Measurements from ENCODE around the gene F11R.
"Not testable (repeated sequence)": the region's sequence is repeated elsewhere in the genome, so short reads cannot be mapped to it uniquely, and the experiment has no call there.

The F11R gene

DNA sequence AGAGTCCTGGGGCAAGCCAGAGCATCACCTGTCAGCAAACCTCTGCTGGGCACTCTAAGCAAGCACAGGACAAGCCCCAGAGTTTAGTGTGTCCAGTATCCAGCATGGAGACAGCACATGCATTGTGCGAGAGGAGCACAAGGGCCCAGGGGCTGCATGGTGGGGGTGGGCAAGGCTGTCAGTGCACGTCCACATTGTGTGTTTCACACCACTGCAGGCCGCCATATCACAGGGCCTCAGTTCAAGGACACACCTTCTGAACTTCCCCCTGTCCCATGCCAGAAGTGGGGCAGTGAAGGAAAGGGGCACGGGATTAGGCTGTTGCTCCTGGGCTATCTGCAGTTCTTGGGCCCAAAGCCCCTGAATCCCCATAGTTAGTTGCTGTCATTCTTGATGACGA, 18.6 kb upstream of the F11R start:
- DNase-seq = no peak

DNA sequence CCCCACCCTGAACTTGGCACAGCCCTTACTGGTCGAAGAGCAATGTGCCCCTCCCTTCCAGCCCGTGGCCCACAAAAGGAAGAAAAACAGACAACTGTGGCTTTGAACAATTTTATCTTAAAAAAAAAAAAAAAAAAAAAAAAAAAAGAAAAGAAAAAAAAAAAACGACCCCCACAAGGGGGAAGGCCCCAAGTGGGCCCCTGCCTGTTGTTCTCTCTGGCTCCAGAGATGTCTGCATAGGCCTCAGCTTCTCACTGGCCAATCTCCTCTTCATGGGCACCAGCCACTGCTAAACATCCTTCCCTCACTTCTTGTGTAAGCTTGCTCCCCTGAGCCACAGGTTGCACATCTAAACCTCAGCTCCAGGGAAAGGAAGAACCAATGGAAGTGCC, 18.2 kb upstream of the F11R start:
- no peak for DNase-seq

DNA sequence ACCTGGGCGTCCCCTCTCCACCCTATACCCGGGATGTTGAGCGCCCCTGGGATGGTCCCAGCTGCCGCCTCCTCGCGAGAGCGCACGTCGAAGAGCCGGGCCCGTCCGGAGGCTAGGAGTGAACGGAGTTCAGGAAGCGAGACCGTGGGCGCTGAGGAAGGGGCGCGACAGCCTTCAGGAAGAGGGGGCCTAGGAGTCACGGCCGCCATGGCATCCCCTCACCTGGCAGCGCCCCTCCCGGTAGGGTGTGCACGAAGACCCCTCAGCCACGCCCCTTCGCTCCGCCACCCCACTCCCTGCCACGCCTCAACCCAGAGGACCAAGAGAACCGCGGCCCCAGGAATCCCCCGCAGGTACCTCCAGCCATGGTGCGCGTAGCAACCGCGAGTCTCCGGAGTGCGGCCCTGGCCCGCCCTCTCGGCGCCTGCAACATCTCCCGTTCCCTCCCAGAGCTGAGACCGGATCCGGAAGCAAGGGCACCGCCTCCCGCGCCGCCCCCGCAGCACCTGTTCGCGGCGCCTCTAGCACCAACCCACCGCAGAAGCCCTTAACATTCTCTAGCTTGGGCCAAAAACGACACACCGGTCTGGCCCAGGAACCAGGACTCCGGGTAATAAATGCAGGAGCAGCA, 17.7 kb upstream of the F11R start, which contains the start of gene TSTD1:
Gene TSTD1 (minus strand): TSS at position 442 of the 631 bp plus-strand sequence. CDS start 75 bp downstream, at position 367.
- DNase-seq = no peak

DNA sequence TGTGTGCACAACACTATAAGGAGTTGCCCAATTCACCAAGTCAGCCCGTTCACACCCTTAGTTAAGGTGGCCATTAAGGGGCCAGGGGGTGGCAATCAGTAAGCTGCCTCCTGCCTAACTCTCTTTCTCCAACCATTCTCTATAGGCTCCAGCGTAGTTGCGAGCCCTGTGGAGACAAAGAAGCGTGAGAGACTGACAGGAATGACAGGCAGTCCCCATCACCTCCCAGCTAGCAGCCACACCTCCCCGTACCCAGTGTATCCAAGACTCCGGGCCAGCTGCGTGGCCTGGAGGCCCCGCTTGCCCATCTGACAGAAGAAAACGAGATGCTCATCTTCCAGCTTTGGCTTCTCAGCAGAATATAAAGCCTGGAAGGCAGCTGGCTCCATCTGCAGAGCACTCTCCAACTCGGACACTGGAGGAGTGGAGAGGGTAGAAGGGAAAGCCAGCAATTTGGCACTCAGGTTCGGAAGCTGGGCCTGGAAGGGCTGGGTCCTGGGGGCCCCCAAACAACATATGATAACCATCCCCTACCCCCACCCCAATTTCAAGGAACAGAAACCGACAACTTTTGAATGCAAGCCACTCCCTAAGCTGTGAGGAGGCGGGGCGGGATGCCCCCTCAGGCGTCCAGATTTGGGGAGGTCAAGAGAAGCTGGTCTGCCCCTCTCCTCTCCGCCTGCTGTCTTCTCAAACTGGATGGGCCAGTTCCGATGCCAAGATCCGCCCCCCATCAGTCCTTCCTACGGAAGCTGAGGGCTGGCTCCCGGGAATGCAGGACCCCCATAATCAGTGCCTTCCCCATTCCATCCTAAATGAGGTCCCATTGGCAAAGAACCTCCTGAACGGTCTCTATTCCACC, 16.9 kb upstream of the F11R start:
- DNase-seq = no peak

DNA sequence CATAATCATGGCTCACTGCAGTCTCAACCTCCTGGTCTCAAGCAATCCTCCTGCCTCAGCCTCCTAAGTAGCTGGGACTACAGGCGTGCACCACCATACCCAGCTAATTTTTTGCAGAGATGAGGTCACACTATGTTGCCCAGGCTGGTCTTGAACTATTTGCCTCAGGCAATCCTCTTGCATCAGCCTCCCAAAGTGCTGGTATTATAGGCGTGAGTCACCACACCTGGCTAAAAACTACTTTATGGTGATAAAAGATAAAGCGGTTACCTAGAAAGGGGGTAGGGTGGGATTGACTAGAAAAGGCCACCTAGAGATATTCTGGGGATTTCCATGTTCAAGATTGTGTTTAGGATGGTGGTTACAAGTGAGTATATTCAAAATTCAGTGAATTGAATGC, 12.8 kb upstream of the F11R start:
- no peak for DNase-seq

DNA sequence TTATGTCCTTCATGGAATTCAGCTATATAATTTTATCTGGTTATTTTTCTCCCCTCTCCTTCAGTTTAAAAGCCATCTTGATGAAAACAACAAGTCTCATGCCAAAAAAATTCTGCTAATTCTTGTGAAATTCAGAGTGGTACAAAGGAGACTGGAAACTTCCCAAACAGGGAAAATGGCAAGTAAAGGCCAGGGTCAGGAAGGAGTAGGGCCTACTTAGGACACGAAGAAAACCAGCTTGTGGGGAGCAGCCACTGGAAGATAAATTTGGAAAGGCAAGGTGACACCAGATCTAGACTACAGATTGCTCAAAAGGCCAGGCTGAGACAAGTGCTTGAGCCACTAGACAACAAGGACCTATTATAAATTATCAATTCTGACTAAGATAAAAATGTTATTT, 11.5 kb upstream of the F11R start:
- no peak for DNase-seq

DNA sequence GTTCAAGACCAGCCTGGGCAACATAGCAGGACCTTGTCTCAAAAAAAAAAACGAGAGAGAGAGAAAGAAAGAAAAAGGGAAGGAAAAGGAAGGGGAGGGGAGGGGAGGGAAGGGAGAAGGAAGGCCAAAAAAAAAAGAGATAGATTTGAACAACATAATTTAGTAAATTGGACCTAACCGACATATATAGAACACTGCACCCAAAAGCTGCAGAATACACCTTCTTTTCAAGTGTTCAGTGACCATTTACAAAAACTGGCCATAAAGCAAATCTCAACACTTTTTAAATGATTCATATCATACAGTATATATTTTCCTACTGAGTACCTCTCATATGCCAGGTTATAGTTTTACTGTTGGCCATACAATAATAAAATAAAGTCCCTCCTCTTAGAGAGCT, 10.9 kb upstream of the F11R start:
- DNase-seq = no peak

DNA sequence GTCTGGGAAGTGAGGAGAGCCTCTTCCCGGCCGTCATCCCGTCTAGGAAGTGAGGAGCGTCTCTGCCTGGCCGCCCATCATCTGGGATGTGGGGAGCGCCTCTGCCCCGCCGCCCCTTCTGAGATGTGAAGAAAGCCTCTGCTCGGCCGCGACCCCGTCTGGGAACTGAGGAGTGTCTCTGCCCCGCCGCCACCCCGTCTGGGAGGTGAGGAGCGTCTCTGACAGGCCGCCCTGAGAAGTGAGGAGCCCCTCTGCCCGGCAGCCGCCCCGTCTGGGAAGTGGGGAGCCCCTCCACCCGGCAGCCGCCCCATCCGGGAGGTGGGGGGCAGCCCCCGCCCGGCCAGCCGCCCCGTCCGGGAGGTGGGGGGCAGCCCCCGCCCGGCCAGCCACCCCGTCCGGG, 8.5 kb upstream of the F11R start:
- DNase-seq = not testable (repeated sequence)

DNA sequence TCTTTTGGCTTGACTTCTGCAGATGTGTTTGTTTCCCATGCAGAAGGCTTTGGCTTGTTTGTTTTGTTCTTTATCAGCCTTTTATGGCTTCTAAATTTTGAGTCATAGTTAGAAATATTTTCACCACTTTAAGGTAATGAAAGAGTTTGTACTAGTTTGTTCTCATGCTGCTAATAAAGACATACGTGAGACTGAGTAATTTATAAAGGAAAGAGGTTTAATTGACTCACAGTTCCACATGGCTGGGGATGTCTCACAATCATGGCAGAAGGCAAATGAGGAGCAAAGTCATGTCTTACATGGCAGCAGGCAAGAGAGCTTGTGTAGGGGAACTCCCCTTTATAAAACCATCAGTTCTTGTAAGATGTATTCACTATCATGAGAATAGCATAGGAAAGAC, 6.0 kb upstream of the F11R start:
- DNase-seq = not testable (repeated sequence)

DNA sequence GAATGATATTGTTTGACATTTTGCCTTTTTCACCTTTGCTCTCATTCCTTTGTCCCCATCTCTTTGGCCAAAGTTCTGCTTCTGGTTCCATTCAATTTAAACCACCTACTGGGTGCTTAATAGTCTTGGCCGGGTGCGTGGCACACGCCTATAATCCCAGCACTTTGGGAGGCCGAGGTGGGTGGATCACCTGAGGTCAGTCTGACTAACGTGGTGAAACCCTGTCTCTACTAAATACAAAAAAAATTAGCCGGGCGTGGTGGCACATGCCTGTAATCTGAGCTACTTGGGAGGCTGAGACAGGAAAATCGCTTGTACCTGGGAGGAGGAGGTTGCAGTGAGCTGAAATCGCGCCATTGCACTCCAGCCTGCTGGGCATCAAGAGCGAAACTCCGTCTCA, 1.5 kb upstream of the F11R start:
- DNase-seq = not testable (repeated sequence)

DNA sequence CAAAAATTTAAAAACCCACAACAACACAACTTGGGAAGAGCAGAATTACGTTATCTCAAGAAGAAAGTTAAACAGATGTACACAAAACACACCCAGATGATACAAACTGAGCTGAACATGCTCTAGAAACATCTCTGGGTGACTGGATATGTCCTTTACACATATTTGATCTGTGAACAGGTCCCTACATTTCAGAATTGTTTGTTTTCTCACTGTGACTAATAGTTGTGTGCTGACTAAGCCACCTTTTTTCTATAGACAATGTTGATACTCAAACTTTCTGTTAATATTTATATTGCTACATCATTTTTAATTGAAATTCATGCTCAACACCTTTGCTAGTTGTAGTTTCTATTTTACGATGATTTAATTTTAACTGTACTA, 1.0 kb upstream of the F11R start:
- no peak for DNase-seq

DNA sequence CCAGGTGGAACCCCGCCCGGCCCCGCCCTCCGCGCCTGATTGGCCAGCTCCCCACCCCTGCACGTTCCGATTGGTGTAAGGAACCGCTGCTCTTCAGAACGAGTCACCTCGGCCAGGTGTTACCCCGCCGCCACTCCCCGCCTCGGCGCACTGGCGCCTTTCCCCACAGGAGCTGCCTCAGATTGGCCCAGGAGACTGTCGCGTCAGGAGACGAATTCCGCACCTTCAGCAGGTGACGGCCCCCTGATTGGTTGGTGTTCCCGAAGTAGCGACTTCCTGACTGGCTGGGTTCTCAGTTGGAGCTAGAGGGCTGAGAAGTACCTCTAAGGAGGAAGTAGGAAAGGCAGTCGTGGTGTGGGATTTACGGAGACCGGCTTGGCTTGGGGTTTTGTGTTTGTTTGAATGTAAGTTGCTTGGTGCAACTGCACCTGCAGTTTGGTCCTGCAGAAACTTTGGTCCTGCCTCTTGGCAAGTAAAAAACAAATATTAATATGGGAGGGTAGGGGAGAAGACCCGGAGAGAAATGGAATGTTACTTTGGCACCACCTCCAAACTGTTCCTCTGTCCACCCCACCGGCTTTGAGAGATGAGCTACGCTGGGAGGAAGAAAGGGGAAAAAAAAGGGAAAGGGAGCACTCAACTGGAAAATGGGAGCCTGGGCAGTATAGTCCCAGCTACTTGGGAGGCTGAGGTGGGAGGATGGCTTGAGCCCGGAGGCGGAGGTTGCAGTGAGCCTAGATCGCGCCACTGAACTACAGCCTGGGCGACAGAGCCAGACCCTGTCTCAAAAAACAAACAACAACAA, 415 bp upstream of the F11R start:
- peak; percentile 94 for DNase-seq

DNA sequence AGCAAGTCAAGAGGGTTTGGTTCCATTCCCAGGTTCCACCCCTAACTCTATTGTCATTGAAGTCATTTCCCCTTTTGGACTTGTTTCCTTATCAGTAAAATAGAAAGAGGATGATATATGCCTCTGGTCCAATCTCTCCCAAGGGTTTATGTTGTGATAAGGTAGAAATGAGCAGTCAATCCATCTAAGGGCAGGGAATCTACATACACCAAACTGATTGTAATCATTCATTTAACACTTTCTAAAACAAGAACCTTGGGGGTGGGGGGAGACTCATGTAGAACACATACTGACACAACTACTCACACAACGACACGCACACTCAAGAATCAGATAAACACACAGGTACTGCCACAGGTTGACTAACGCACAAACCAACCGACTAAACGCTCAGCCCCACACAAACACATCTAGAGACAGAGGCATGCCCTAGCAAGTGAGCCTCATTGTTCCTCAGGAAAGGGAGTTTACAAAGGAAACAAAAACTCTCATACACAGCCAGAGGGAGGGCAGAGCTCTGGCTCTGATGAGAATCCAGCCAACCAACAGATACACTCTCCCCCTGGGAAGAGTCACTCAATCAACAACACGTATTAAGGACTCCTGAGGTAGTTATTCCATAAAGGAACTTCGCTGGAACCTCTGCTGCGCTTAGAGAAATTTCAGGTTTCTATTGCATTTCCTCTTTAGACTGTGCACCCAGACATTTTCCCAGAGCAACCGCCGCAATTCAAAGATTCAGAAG, 1.0 kb downstream of the F11R start:
- DNase-seq = no peak

DNA sequence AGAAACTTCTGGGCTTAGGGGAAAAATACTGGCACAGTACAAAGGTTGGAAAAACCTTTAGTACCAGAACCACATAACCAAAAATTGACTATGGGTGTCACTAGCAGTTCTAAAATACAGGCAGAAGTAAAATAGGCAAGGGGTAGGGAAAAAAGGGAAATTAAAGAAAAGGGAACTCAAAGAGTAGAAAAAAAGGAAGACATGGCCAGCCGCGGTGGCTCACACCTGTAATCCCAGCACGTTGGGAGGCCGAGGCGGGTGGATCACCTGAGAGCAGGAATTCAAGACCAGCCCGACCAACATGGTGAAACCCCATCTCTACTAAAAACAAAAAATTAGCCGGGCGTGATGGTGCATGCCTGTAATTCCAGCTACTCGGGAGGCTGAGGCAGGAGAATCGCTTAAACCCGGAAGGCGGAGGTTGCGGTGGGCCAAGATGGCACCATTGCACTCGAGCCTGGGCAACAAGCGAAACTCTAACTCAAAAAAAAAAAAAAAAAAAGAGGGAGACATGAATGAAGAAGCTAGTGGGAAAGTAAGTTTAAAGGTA, 1.8 kb downstream of the F11R start:
- not testable (repeated sequence) for DNase-seq

DNA sequence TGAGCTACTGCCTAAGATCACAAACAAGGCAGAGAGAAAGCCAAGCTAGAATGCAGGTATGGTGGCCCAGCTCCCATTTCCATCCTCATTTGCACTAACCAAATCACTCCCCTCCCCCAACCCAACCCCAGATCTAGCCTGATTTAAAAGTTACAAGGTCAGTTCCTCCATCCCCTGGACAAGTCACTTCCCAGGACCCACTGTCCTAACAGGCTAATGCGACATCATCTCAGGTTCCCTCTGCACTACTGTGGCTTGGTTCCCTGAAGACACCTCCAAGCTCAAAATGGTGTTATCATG, 2.4 kb downstream of the F11R start:
- DNase-seq = no peak

DNA sequence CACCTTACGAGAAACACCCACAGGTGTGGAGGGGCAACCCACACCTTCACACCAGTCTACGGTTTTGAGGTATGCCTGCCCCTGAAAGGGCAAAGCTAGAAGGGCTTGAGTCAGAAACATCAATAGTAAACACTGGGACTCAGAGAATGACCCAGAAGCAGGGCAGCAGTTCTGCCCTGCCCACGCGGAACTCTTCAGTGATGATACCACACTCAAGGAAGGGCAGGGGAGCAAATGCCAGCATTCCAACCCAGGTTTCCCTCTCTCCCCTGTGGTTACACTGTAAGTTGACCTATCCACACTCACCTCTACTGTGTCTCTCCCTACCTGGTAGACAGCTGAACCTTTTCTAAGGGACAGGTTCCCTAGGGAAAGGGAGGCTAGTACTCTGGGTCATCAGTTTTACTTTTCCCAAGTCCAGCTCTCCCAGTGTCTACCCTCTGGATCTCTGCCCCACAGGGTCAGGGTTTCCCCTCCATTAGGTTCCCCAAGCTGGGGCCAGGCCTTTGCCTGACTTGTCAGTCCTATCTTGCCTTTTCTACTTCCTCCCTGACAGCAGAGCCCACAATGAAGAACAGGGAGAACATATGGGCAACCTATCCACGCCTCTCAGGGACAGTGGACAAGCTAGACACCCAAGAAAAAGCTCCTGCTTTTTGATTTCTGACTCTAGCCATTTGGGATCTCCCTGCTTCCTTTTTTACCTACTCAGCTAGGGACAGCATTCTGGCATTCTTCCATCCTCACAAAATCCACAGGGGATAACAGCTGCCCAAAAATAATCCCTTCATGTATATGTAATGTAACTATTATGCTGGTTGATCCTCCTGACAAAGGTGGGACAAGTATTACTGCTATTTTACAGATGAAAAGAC, 3.0 kb downstream of the F11R start:
- no peak for DNase-seq

DNA sequence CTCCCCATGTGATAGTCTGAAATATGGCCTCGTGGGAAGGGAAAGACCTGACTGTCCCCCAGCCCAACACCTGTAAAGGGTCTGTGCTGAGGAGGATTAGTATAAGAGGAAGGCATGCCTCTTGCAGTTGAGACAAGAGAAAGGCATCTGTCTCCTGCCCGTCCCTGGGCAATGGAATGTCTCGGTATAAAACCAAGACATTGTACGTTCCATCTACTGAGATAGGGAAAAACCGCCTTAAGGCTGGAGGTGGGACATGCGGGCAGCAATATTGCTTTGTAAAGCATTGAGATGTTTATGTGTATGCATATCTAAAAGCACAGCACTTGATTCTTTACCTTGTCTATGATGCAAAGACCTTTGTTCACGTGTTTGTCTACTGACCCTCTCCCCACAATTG, 3.8 kb downstream of the F11R start:
- DNase-seq = not testable (repeated sequence)

DNA sequence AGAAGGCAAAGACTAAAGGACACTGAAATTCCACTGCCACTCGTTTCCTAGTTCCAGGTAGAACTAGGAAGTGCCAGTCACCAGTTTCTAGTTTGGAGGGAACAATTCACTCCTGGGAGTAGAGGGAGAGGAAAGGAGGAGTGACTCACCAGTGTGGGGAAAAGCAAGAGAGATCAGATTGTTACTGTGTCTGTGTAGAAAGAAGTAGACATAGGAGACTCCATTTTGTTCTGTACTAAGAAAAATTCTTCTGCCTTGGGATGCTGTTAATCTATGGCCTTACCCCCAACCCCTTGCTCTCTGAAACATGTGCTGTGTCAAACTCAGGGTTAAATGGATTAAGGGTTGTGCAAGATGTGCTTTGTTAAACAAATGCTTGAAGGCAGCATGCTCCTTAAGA, 4.3 kb downstream of the F11R start:
- not testable (repeated sequence) for DNase-seq

DNA sequence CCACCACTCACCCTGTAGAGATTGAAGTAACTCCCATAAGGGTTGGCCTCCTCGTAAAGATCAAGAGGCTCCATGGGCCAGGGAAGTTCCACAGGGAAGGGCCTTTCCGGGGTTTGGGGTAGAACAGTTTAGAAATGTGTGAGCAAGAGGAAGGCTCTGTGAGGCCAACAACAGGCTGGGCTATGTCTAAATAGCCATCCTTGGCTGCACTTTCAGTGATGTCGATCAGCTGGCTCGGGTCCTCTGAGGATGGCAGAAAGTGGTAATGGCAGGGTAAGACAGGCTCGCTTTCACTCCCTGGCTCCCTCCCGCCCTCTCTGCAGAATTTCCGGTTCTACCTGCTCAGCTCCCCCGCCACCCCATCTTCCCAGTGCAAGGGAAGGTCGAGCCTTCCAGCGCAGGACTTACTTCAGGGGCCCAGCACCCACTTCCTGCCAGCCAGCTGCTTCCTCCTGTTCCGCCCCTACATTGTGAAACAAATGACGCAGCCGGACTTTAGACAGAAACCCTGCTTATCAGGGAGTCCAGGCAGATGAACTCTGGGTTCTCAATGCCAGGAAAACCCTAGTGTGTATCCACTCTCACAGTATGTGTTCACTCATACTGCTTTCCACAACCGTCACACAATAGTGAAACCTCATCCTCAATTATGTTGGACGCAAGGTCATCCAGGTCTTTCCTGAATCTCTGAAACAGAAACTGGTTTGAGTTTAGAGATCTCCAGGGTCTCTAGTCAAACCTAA, 7.3 kb downstream of the F11R start:
- no peak for DNase-seq

DNA sequence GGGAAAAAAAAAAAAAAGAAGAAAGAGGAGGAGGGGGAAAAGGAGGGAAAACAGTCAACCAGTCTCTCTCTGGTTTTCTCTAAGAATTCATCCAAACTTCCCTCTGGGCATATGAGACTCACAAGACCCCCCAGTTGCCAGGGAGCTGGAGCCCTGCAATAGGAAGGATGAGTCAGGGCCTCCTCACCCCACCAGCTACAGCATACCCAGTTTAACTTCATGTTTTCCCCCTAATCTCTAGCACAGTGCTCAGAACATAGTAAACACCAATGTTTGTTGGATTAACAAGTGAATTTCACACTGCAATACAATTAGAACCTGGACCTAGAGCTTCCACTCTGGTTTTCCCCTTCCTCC, 7.8 kb downstream of the F11R start:
- DNase-seq = no peak

DNA sequence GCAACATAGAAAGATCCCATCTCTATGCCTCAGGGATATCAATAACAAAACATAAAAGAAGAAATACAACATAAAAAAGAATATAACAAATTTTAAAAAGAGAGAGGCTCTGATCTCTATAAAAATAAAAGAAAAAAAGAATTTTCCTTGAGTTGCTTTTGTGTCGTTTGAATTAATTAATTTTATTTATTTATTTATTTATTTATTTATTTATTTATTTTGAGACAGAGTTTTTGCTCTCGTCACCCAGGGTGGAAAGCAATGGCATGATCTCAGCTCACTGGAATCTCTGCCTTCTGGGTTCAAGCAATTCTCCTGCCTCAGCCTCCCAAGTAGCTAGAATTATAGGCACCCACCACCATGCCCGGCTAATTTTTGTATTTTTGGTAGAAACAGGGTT, 8.5 kb downstream of the F11R start:
- DNase-seq = no peak

Data from NCI-H1436 treated with DMSO at 0.1 percent for 48 hours (cell line).